ENCODE measurements around the gene ABHD17A. TPM values are rescaled to one million over a fixed set of nuclear protein-coding genes. Genes with fewer than 3 reads are reported as not detected.
A peak's percentile ranks its signal among the peaks of the same experiment; 100 is the strongest.

ABHD17A gene
- total and polyA plus RNA-seq, 9 of the 15 experiments (the other 6 are each of a cell fraction or from before 2014, with no cell fraction given): 0.04 to 135 (median 21.8) TPM; not detected in 1

- TF ChIP-seq TOE1 (IDR thresholded peaks at IDR 0.05; ENCODE audit: borderline replicate concordance) (peak; percentile 86; the same call in 1 of the 2 replicates), TOE1 (CRISPR knock-in tag; IDR thresholded peaks at IDR 0.05; ENCODE audit: borderline replicate concordance, low read depth) (no peak), NCOA1 (IDR thresholded peaks at IDR 0.05; ENCODE audit: low read depth) (no peak), MNT (conservative IDR thresholded peaks at IDR 0.05) (peak; percentile 43 to 81; a peak in 3 of 4 replicates), CBFB (CRISPR knock-in tag; IDR thresholded peaks at IDR 0.05) (peak; percentile 61; the same call in 1 of the 2 replicates), SNIP1 (IDR thresholded peaks at IDR 0.05; ENCODE audit: low read depth) (no peak), ESRRA (IDR thresholded peaks at IDR 0.05; ENCODE audit: borderline replicate concordance, low read depth) (peak; percentile 53; the same call in 1 of the 2 replicates), PRPF4 (IDR thresholded peaks at IDR 0.05; ENCODE audit: insufficient read depth, low read depth, low read length, poor library complexity, severe bottlenecking) (no peak), SRSF7 (optimal IDR thresholded peaks at IDR 0.05; ENCODE audit: low read depth, low read length) (no peak), ZBTB12 (CRISPR knock-in tag; IDR thresholded peaks at IDR 0.05) (0 out of 2 replicates have a peak, but pooled peaks have one; percentile 35), MCM7 (IDR thresholded peaks at IDR 0.05) (no peak), SIN3B (IDR thresholded peaks at IDR 0.05; ENCODE audit: low read depth) (0 out of 2 replicates have a peak, but pooled peaks have one; percentile 44), KLF16 (IDR thresholded peaks at IDR 0.05) (no peak), HLTF (IDR thresholded peaks at IDR 0.05) (no peak), HOXB6 (CRISPR knock-in tag; IDR thresholded peaks at IDR 0.05; ENCODE audit: borderline replicate concordance) (no peak), GABPB1 (CRISPR knock-in tag; IDR thresholded peaks at IDR 0.05) (peak; percentile 96), ATF4 (CRISPR knock-in tag; IDR thresholded peaks at IDR 0.05) (no peak), MXD1 (CRISPR knock-in tag; IDR thresholded peaks at IDR 0.05; ENCODE audit: borderline replicate concordance, poor library complexity, severe bottlenecking) (no peak), TCF7 (IDR thresholded peaks at IDR 0.05; ENCODE audit: borderline replicate concordance) (peak; percentile 8; the same call in 1 of the 2 replicates), ZBTB1 (CRISPR knock-in tag; IDR thresholded peaks at IDR 0.05; ENCODE audit: borderline replicate concordance, low read depth) (no peak), ZNF12 (CRISPR knock-in tag; IDR thresholded peaks at IDR 0.05) (no peak), CTCFL (IDR thresholded peaks at IDR 0.05; ENCODE audit: borderline replicate concordance, insufficient read depth, low read depth, low read length, poor library complexity, severe bottlenecking) (no peak)
Measured at GRCh38 chr19:1905110-1905862, 20.0 kb upstream of the ABHD17A start, which contains the start of the genes ADAT3 and SCAMP4 (continued).

Data from K562 (cell line).